ENCODE results near the gene TOMM6. TPM values are rescaled to one million over a fixed set of nuclear protein-coding genes. Genes with fewer than 3 reads are reported as not detected.

Gene TOMM6
- total RNA-seq, 1 donor from 2014 or later = 92.4 TPM

DNA sequence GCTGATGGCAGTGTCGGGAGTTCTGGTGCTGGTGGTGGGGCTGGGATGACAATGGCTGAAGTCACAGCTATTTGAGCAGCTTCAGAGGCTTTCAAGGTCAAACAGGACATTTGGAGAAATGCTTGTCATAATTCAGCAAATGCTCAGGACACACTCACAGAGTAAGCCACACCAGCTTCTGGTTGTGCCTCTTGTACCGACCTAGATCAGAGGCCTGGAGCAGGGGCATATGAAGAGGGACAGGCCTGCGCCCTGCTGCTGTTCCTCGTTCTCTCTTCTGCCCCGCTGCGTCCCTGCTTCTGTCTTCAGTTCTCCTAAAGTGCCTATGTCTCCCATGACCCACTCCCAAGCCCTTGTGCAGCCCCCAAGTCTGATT, 39.4 kb upstream of the TOMM6 start:
- Histone ChIP-seq H3K27me3 (ENCODE audit: control insufficient read depth in 3 of 3, insufficient read depth in 3 of 3, low read length in 3 of 3) (no peaks in the 10 kb centered on the region), H3K27ac (ENCODE audit: low read depth, low read length) (no peak overlapping the region), H3K4me3 (ENCODE audit: low read length in 3 of 3) (no peak overlapping the region), H3K4me1 (ENCODE audit: control insufficient read depth in 3 of 3, insufficient read depth in 3 of 3, low read length in 3 of 3) (no peaks in the 10 kb centered on the region), H3K9ac (ENCODE audit: low read depth in 1 of 3, low read length in 3 of 3) (no peak overlapping the region), H3K9me3 (ENCODE audit: control insufficient read depth in 3 of 3, low read length in 3 of 3) (no peaks in the 10 kb centered on the region), H3K36me3 (ENCODE audit: control insufficient read depth in 3 of 3, insufficient read depth in 3 of 3, low read length in 3 of 3) (no peaks in the 10 kb centered on the region)

DNA sequence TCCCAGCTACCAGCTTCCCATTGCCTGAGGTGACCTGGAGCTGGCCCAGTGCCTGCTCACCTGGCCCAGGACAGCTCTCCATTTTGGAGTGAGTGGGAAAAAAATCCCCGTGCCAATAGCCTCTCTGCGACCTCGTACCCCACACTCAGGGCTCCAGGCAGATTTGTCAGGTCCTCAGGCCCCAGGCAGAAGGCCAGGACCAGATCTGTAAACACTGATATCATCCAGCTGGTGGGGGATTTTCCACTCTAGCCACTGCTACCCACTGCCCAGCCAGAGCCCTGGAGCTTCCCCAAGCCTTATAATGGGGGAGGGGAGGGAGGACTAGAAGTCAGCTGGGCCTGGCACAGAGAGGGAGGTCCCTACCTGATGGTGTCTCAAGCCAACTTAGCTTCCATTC, 39.0 kb upstream of the TOMM6 start:
- H3K36me3 ChIP-seq (ENCODE audit: control insufficient read depth in 3 of 3, insufficient read depth in 3 of 3, low read length in 3 of 3) = no peaks in the 10 kb centered on the region
- no peaks in the 10 kb centered on the region for H3K4me1 ChIP-seq (ENCODE audit: control insufficient read depth in 3 of 3, insufficient read depth in 3 of 3, low read length in 3 of 3)
- H3K27me3 ChIP-seq (ENCODE audit: control insufficient read depth in 3 of 3, insufficient read depth in 3 of 3, low read length in 3 of 3) = no peaks in the 10 kb centered on the region
- no peak overlapping the region for H3K4me3 ChIP-seq (ENCODE audit: low read length in 3 of 3)
- H3K27ac ChIP-seq (ENCODE audit: low read depth, low read length) = no peak overlapping the region
- no peaks in the 10 kb centered on the region for H3K9me3 ChIP-seq (ENCODE audit: control insufficient read depth in 3 of 3, low read length in 3 of 3)
- no peak overlapping the region for H3K9ac ChIP-seq (ENCODE audit: low read depth in 1 of 3, low read length in 3 of 3)

DNA sequence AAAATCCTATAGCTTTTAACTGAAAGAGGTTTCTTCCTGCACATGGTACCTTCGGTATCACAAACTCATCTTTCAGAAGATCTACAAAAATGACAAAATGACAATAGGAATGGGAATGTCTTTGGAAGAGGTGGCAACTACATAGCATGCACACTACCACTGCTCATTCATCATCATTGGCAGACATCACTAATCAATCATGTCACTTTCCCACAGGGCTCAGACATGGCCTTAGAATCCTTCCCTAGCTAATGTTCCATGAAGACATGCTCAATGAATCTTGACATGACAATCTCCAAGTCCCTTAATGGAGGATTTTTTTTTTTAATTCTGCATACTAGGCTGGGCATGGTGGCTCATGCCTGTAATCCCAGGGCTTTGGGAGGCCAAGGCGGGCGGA, 37.1 kb upstream of the TOMM6 start:
- no peak overlapping the region for H3K9ac ChIP-seq (ENCODE audit: low read depth in 1 of 3, low read length in 3 of 3)
- H3K4me1 ChIP-seq (ENCODE audit: control insufficient read depth in 3 of 3, insufficient read depth in 3 of 3, low read length in 3 of 3) = no peaks in the 10 kb centered on the region
- H3K9me3 ChIP-seq (ENCODE audit: control insufficient read depth in 3 of 3, low read length in 3 of 3) = no peaks in the 10 kb centered on the region
- H3K36me3 ChIP-seq (ENCODE audit: control insufficient read depth in 3 of 3, insufficient read depth in 3 of 3, low read length in 3 of 3) = no peaks in the 10 kb centered on the region
- no peak overlapping the region for H3K27ac ChIP-seq (ENCODE audit: low read depth, low read length)
- no peaks in the 10 kb centered on the region for H3K27me3 ChIP-seq (ENCODE audit: control insufficient read depth in 3 of 3, insufficient read depth in 3 of 3, low read length in 3 of 3)
- H3K4me3 ChIP-seq (ENCODE audit: low read length in 3 of 3) = no peak overlapping the region

DNA sequence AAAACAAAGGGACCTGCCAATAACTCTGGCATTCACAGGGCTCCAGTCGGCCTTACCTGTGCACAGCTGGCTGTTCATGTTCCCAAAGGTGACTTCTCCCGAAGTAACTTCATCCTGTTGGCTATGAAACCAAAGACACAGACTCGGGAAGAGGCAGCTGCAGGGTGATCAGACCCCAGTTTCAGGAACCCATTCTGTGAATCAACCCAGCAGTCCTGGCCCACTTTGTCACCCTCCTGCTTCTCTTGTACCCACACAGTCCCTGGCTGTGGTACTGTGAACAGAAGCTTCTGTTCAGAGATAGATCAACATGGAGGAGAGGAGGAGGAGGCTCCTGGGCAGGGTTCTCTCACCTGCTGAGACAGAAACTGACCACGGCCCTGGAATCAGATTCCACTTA, 31.6 kb upstream of the TOMM6 start:
- Histone ChIP-seq H3K27ac (ENCODE audit: low read depth, low read length) (no peak overlapping the region), H3K9ac (ENCODE audit: low read depth in 1 of 3, low read length in 3 of 3) (no peak overlapping the region), H3K9me3 (ENCODE audit: control insufficient read depth in 3 of 3, low read length in 3 of 3) (no peaks in the 10 kb centered on the region), H3K27me3 (ENCODE audit: control insufficient read depth in 3 of 3, insufficient read depth in 3 of 3, low read length in 3 of 3) (no peaks in the 10 kb centered on the region), H3K36me3 (ENCODE audit: control insufficient read depth in 3 of 3, insufficient read depth in 3 of 3, low read length in 3 of 3) (no peaks in the 10 kb centered on the region), H3K4me1 (ENCODE audit: control insufficient read depth in 3 of 3, insufficient read depth in 3 of 3, low read length in 3 of 3) (peaks cover 0 to 7% (median 2%) of the 10 kb centered on the region in 3 donors), H3K4me3 (ENCODE audit: low read length in 3 of 3) (no peak overlapping the region)

DNA sequence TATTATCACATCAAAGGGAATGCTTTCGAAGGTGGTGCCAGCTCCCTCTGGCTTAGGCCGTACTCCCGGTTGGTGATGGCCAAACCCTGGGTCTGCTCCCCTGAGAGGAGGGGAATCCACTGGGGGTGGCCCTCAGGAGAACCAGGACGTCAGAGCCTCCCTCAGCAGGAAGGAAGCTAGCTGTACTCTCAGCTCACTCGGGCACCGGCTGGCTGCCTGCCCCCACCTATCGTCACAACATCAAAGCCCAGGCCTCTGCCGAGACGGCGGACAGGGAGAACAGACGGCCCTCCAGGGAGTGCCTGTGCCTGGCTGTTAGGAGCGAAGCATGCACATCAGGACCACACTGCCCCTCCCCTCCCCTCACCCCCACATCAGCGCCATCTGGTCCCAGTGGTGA, 31.1 kb upstream of the TOMM6 start:
- peaks cover 0 to 7% (median 2%) of the 10 kb centered on the region in 3 donors for H3K4me1 ChIP-seq (ENCODE audit: control insufficient read depth in 3 of 3, insufficient read depth in 3 of 3, low read length in 3 of 3)
- no peaks in the 10 kb centered on the region for H3K27me3 ChIP-seq (ENCODE audit: control insufficient read depth in 3 of 3, insufficient read depth in 3 of 3, low read length in 3 of 3)
- no peaks in the 10 kb centered on the region for H3K36me3 ChIP-seq (ENCODE audit: control insufficient read depth in 3 of 3, insufficient read depth in 3 of 3, low read length in 3 of 3)
- no peak overlapping the region for H3K27ac ChIP-seq (ENCODE audit: low read depth, low read length)
- H3K9me3 ChIP-seq (ENCODE audit: control insufficient read depth in 3 of 3, low read length in 3 of 3) = no peaks in the 10 kb centered on the region
- no peak overlapping the region for H3K9ac ChIP-seq (ENCODE audit: low read depth in 1 of 3, low read length in 3 of 3)
- H3K4me3 ChIP-seq (ENCODE audit: low read length in 3 of 3) = no peak overlapping the region

DNA sequence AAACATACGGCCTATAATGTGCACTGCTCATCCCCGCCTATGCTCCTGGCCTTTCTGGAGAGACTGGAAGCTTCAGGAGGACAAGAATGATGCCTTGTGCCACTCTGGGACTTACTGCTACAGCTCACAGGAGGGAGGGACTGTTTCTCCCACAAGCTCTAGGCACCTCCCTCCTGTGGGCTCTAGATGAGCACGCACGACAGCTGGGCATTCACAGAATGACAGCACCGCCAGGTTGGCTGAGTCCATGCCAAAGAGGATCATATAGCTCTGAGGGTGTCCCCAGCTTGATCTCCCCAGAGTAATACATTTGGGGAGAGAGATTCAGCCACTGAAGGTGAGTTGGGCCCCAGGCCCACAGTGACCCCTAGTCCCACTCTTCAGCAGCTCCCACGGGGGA, 30.2 kb upstream of the TOMM6 start:
- Histone ChIP-seq H3K9me3 (ENCODE audit: control insufficient read depth in 3 of 3, low read length in 3 of 3) (no peaks in the 10 kb centered on the region), H3K9ac (ENCODE audit: low read depth in 1 of 3, low read length in 3 of 3) (no peak overlapping the region), H3K36me3 (ENCODE audit: control insufficient read depth in 3 of 3, insufficient read depth in 3 of 3, low read length in 3 of 3) (no peaks in the 10 kb centered on the region)

DNA sequence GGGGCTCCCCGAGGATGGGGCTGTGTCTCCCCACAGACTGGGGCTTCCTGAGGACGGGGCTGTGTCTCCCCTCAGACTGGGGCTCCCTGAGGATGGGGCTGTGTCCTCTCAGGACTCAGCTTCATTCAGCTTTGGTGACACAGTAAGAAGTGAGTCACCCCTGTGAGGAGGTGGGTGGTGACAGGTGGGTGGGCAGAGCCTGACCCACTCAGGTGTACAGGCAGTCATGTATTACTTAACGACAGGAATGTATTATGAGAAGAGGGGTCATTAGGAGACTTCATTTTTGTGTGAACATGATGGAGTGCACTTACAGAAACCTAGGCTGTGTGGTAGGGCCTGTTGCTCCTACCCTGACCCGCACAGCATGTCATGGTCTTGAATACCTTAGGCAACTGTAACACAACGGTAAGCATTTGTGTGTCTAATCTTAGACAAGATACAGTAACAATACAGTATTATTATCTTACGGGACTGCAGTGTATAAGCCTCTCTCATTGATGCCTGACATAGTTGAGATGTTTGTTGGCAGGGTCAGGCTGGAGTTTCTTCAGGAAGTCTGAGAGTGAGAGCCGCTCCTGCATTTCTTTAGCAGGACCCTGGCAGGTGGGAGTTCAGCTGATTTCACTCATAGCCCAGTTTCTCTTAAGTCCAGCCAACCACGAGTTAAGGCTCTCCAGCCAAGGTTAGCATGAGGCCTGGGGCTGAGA, 29.4 kb upstream of the TOMM6 start:
- Histone ChIP-seq H3K4me1 (ENCODE audit: control insufficient read depth in 3 of 3, insufficient read depth in 3 of 3, low read length in 3 of 3) (peaks cover 0 to 7% (median 2%) of the 10 kb centered on the region in 3 donors), H3K36me3 (ENCODE audit: control insufficient read depth in 3 of 3, insufficient read depth in 3 of 3, low read length in 3 of 3) (no peaks in the 10 kb centered on the region), H3K27me3 (ENCODE audit: control insufficient read depth in 3 of 3, insufficient read depth in 3 of 3, low read length in 3 of 3) (no peaks in the 10 kb centered on the region), H3K9ac (ENCODE audit: low read depth in 1 of 3, low read length in 3 of 3) (no peak overlapping the region), H3K9me3 (ENCODE audit: control insufficient read depth in 3 of 3, low read length in 3 of 3) (no peaks in the 10 kb centered on the region), H3K27ac (ENCODE audit: low read depth, low read length) (no peak overlapping the region), H3K4me3 (ENCODE audit: low read length in 3 of 3) (no peak overlapping the region)

More for the DNA sequence above, 30.2 kb upstream of the TOMM6 start:
- H3K4me1 ChIP-seq (ENCODE audit: control insufficient read depth in 3 of 3, insufficient read depth in 3 of 3, low read length in 3 of 3) = peaks cover 0 to 7% (median 2%) of the 10 kb centered on the region in 3 donors
- no peak overlapping the region for H3K4me3 ChIP-seq (ENCODE audit: low read length in 3 of 3)
- H3K27me3 ChIP-seq (ENCODE audit: control insufficient read depth in 3 of 3, insufficient read depth in 3 of 3, low read length in 3 of 3) = no peaks in the 10 kb centered on the region
- H3K27ac ChIP-seq (ENCODE audit: low read depth, low read length) = no peak overlapping the region

DNA sequence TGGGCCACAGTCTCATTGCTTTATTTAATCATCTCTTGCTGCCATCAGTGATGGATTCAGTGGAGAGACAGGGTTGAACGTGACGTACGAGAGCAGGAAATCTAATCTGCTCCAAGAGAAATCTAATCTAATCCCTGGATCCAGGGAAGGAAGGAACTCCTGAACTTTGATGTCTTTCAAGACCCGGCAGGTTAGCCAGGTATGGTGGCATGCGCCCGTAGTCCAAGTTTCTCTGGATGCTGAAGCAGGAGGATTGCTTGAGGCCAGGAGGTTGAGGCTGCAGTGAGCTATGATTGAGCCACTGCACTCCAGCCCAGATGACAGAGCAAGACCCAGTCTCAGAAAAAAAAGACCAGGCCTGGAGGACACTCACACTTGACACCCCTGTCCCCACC, 28.9 kb upstream of the TOMM6 start:
- no peaks in the 10 kb centered on the region for H3K36me3 ChIP-seq (ENCODE audit: control insufficient read depth in 3 of 3, insufficient read depth in 3 of 3, low read length in 3 of 3)
- H3K4me1 ChIP-seq (ENCODE audit: control insufficient read depth in 3 of 3, insufficient read depth in 3 of 3, low read length in 3 of 3) = peaks cover 0 to 7% (median 2%) of the 10 kb centered on the region in 3 donors

DNA sequence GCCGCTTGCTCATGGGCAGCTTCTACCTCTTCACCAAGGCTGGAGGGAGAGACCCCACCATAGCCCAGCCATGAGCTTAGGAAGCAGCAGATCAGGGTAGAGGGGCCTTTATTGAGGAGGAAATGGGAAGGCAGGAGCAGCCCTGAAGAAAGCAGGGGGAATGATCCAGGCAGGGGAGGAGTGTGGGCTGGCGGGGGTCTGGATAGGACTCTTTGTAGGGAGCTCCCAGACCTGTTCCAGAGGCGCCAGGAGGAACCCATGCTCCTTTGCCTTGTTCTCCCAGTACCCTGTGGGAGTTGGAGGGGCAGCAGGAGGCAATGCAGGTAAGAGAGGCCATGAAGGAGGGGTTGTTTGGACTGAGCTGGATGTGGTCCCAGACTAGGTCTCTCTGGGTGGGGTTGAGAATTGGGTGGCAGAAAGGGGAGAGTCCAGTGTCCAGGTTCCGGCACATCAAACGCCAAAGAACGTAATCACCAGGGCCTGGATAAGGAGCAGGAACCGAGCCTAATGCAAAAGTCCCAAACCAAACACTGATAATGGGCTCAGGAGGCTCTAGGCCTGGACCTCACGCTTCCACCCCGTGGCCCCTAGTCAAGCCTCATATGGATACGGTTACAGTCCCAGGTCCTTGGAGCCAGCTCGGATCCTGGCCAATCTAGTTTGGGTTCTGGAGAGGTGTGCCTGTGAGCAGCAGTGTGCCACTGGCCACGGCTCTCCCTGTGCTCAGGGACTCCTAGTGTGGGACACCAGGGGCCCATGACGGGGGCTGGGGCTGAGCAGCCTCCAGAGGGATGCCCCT, 28.2 kb upstream of the TOMM6 start:
- H3K4me1 ChIP-seq (ENCODE audit: control insufficient read depth in 3 of 3, insufficient read depth in 3 of 3, low read length in 3 of 3) = peaks cover 0 to 7% (median 2%) of the 10 kb centered on the region in 3 donors

More for the DNA sequence above, 28.9 kb upstream of the TOMM6 start:
- Histone ChIP-seq H3K9me3 (ENCODE audit: control insufficient read depth in 3 of 3, low read length in 3 of 3) (no peaks in the 10 kb centered on the region), H3K27ac (ENCODE audit: low read depth, low read length) (no peak overlapping the region), H3K27me3 (ENCODE audit: control insufficient read depth in 3 of 3, insufficient read depth in 3 of 3, low read length in 3 of 3) (no peaks in the 10 kb centered on the region), H3K4me3 (ENCODE audit: low read length in 3 of 3) (no peak overlapping the region), H3K9ac (ENCODE audit: low read depth in 1 of 3, low read length in 3 of 3) (no peak overlapping the region)

DNA sequence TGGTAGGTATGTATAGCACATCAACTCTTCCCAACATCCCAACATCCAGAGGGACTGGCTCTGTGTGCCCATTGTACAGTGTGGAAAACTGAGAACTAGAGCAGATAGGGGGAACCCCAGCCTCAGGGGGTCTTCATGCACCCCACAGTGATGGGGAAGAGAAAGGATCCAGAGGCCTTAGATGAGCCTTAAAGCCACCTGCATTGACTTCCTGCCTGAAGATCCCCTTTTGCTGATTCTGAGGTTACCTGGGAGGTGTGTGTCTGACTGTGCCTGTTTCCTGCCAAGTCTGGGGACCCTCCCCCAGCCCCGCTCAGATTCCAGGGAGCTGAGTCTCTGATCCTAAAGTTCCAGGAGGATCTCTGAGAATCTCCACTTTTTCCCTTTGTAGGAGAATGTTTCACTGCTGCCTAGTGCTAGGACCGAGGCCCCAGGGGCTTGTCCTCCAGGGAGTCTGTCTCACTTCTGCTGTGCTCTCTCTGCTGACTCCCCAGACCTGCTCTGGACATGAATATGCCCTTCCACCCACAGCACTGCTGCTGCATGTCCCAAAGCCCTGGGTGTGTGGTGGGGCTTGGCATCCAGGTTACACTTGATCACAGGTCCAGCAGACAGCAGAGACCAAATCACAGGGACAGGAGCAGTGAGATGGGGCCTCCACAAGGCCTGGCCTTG, 27.5 kb upstream of the TOMM6 start:
- H3K4me3 ChIP-seq (ENCODE audit: low read length in 3 of 3) = no peak overlapping the region
- H3K36me3 ChIP-seq (ENCODE audit: control insufficient read depth in 3 of 3, insufficient read depth in 3 of 3, low read length in 3 of 3) = no peaks in the 10 kb centered on the region
- H3K27ac ChIP-seq (ENCODE audit: low read depth, low read length) = no peak overlapping the region
- no peak overlapping the region for H3K9ac ChIP-seq (ENCODE audit: low read depth in 1 of 3, low read length in 3 of 3)
- no peaks in the 10 kb centered on the region for H3K27me3 ChIP-seq (ENCODE audit: control insufficient read depth in 3 of 3, insufficient read depth in 3 of 3, low read length in 3 of 3)
- peaks cover 0 to 7% (median 2%) of the 10 kb centered on the region in 3 donors for H3K4me1 ChIP-seq (ENCODE audit: control insufficient read depth in 3 of 3, insufficient read depth in 3 of 3, low read length in 3 of 3)
- no peaks in the 10 kb centered on the region for H3K9me3 ChIP-seq (ENCODE audit: control insufficient read depth in 3 of 3, low read length in 3 of 3)

More for the DNA sequence above, 28.2 kb upstream of the TOMM6 start:
- H3K27me3 ChIP-seq (ENCODE audit: control insufficient read depth in 3 of 3, insufficient read depth in 3 of 3, low read length in 3 of 3) = no peaks in the 10 kb centered on the region
- H3K9me3 ChIP-seq (ENCODE audit: control insufficient read depth in 3 of 3, low read length in 3 of 3) = no peaks in the 10 kb centered on the region
- H3K36me3 ChIP-seq (ENCODE audit: control insufficient read depth in 3 of 3, insufficient read depth in 3 of 3, low read length in 3 of 3) = no peaks in the 10 kb centered on the region
- no peak overlapping the region for H3K4me3 ChIP-seq (ENCODE audit: low read length in 3 of 3)
- no peak overlapping the region for H3K27ac ChIP-seq (ENCODE audit: low read depth, low read length)
- no peak overlapping the region for H3K9ac ChIP-seq (ENCODE audit: low read depth in 1 of 3, low read length in 3 of 3)
